K562 (cell line): ENCODE measurements around the gene NLRC3. TPM values are rescaled to one million over a fixed set of nuclear protein-coding genes. Genes with fewer than 3 reads are reported as not detected.

Experiments
- ATAC-seq: fragments of 200-7000 bp; cut with Tn5 transposase; 3 replicates; pipeline ENCODE4 v1.9.1; 2020; ENCODE audit warnings: moderate library complexity
- BruUV-seq: library from RNA; stranded (reverse); fragments of 400-500 nt; replicated peaks from 2 replicates; lab custom pipeline; 2021; lab: Mats Ljungman, UMichigan
- CTCF ChIA-PET: fragments of 300-600 bp; formaldehyde crosslinking; extraction: SDS; loops from one replicate; lab custom pipeline; 2021; ENCODE audit warnings: low intra/inter-chr PET ratio; lab: Yijun Ruan, JAX
- POLR2A ChIA-PET: fragments of 300-600, 350-650 bp; sonication (Branson Sonifier 250); formaldehyde crosslinking; extraction: SDS; loops from one replicate; lab custom pipeline; 2021; ENCODE audit warnings: antibody characterized with exemption, inconsistent platforms; lab: Yijun Ruan, JAX
- DNase-seq, 4 experiments: peaks; one replicate each; pipeline versions ENCODE4 v3.0.0 to v3.0.0-alpha.2; 2011 to 2018; ENCODE audit warnings: low spot score in 3 of 4, mixed read lengths in 3 of 4; ENCODE audit errors: extremely low read depth in 1 of 4
- FAIRE-seq: peaks from 2 replicates; lab custom pipeline; 2011; peaks lifted over from hg19 to GRCh38; lab: Jason Lieb, UNC
- H2AFZ ChIP-seq: 2 replicates; pipeline ENCODE4 v1.6.0; 2011; ENCODE audit warnings: low read depth, low read length, control low read depth, inconsistent platforms
- H3K27ac ChIP-seq: fragments of 200-600 bp; 3 replicates; pipeline ENCODE4 v1.8.0; 2011; ENCODE audit warnings: low read depth, mild to moderate bottlenecking, control low read depth, inconsistent platforms, low read length, moderate library complexity, mixed read lengths; ENCODE audit errors: extremely low read depth
- H3K27me3 ChIP-seq, 2 experiments: fragments of 300-600 bp in 1 of 2; 2 replicates in 1 of 2; 3 replicates in 1 of 2; pipeline versions ENCODE4 v1.6.0 to v1.8.0; 2011; ENCODE audit warnings: inconsistent platforms in 2 of 2, low read length in 2 of 2, mild to moderate bottlenecking in 1 of 2, mixed read lengths in 1 of 2, moderate library complexity in 1 of 2; ENCODE audit not compliant: control insufficient read depth in 2 of 2, insufficient read depth in 2 of 2
- H3K36me3 ChIP-seq: fragments of 300-600 bp; 3 replicates; pipeline ENCODE4 v1.8.0; 2011; ENCODE audit warnings: mild to moderate bottlenecking, low read length, inconsistent platforms; ENCODE audit not compliant: control insufficient read depth, insufficient read depth
- H3K4me1 ChIP-seq, 2 experiments: fragments of 200-600 bp in 1 of 2; replicated peaks in 1 of 2; 2 replicates in 1 of 2; 3 replicates in 1 of 2; pipeline versions ENCODE4 v1.5.1 to v1.8.0; 2011; ENCODE audit warnings: inconsistent platforms in 2 of 2, low read length in 2 of 2, mild to moderate bottlenecking in 1 of 2, mixed read lengths in 1 of 2, moderate library complexity in 1 of 2; ENCODE audit not compliant: control insufficient read depth in 2 of 2, insufficient read depth in 2 of 2
- H3K4me2 ChIP-seq: 2 replicates; pipeline ENCODE4 v1.6.1; 2011; ENCODE audit warnings: low read length, control low read depth, inconsistent platforms, mixed read lengths; ENCODE audit not compliant: insufficient read depth
- H3K4me3 ChIP-seq: fragments of 200-600 bp; sonication (generic), shearing (Covaris generic); 2 replicates; pipeline ENCODE4 v1.5.1; 2016; ENCODE audit warnings: control low read depth, inconsistent platforms
- H3K79me2 ChIP-seq: fragments of 200-600 bp; 3 replicates; pipeline ENCODE4 v1.8.0; 2011; ENCODE audit warnings: low read length, inconsistent platforms; ENCODE audit not compliant: control insufficient read depth, insufficient read depth
- H3K9ac ChIP-seq, 2 experiments: 2 replicates each; pipeline versions ENCODE4 v1.6.0 to v1.6.1; 2011; ENCODE audit warnings: low read depth in 2 of 2, low read length in 2 of 2, control low read depth in 1 of 2, inconsistent platforms in 1 of 2, mild to moderate bottlenecking in 1 of 2, mixed read lengths in 1 of 2; ENCODE audit not compliant: insufficient read depth in 1 of 2
- H3K9me1 ChIP-seq: one replicate; pipeline ENCODE4 v1.6.0; 2011; ENCODE audit warnings: inconsistent platforms, mild to moderate bottlenecking, low read length, moderate library complexity; ENCODE audit not compliant: control insufficient read depth, insufficient read depth
- H3K9me3 ChIP-seq: replicated peaks from 2 replicates; pipeline ENCODE4 v1.5.1; 2011; ENCODE audit warnings: low read depth, low read length, inconsistent platforms; ENCODE audit not compliant: control insufficient read depth, insufficient read depth
- H4K20me1 ChIP-seq: replicated peaks from 2 replicates; pipeline ENCODE4 v1.6.1; 2011; ENCODE audit warnings: low read length, inconsistent platforms, mixed read lengths; ENCODE audit not compliant: control insufficient read depth, insufficient read depth
- ARID1B ChIP-seq: fragments of 450-650 bp; IDR thresholded peaks from 2 replicates; pipeline ENCODE4 v1.6.1; 2016; ENCODE audit warnings: antibody characterized with exemption, mild to moderate bottlenecking, inconsistent platforms
- MAFG ChIP-seq: fragments of 450-650 bp; conservative IDR thresholded peaks from 2 replicates; pipeline ENCODE4 v1.6.1; 2016; ENCODE audit warnings: missing genetic modification characterization, missing compliant biosample characterization
- NELFE ChIP-seq: IDR thresholded peaks from 2 replicates; pipeline ENCODE4 v1.6.1; 2011; ENCODE audit warnings: mild to moderate bottlenecking; ENCODE audit not compliant: insufficient read depth, insufficient read length
- RBM17 ChIP-seq: fragments of 200-400 bp; formaldehyde crosslinking; IDR thresholded peaks from 2 replicates; pipeline ENCODE4 v1.6.1; 2017; ENCODE audit warnings: low read depth, mild to moderate bottlenecking, low read length, borderline replicate concordance
- SMAD3 ChIP-seq: fragments of 450-650 bp; formaldehyde crosslinking; conservative IDR thresholded peaks from 2 replicates; pipeline ENCODE4 v1.4.0; 2020; ENCODE audit warnings: mild to moderate bottlenecking
- ZBED1 ChIP-seq: IDR thresholded peaks from 2 replicates; pipeline ENCODE4 v1.6.1; 2014
- ZFP1 ChIP-seq: fragments of 450-650 bp; formaldehyde crosslinking; IDR thresholded peaks from 2 replicates; pipeline ENCODE4 v1.4.0; 2020; ENCODE audit warnings: mild to moderate bottlenecking, mixed read lengths
- ZFP30 ChIP-seq: fragments of 250-450 bp; sonication (Bioruptor Pico); IDR thresholded peaks from 2 replicates; pipeline ENCODE4 v1.8.0; 2022; ENCODE audit warnings: moderate library complexity, mild to moderate bottlenecking, inconsistent platforms, borderline replicate concordance
- ZNF197 ChIP-seq: fragments of 200-800 bp; sonication (Bioruptor generic); IDR thresholded peaks from 2 replicates; pipeline ENCODE4 v1.6.1; 2016; ENCODE audit warnings: low read depth, missing genetic modification characterization, missing compliant biosample characterization
- WGBS: fragments of 100-300 bp; shearing (Covaris generic); methylation state at CpG from one replicate; pipeline ENCODE4 v1.1.6; 2016; ENCODE audit warnings: low coverage, mixed read lengths; ENCODE audit not compliant: insufficient coverage; ENCODE audit errors: missing lambda C conversion rate; 5-methylcytosine and 5-hydroxymethylcytosine counted together
- in situ Hi-C: fragments of 300-500 bp; cut with MboI; formaldehyde crosslinking; loops from 4 replicates; pipeline ENCODE4 v1.15.0; 2018; ENCODE audit warnings: inconsistent platforms, mixed read lengths
- intact Hi-C: fragments of 100-400 bp; cut with micrococcal nuclease; formaldehyde crosslinking; loops from 2 replicates; pipeline ENCODE4 v1.14.2; 2022
- polyA plus RNA-seq, 8 experiments: library from polyadenylated mRNA; depleted of rRNA in 4 of 8; stranded (reverse) in 5 of 8; unstranded in 3 of 8; fragments of >200 nt; fragmentation: Nextera tagmentation in 2 of 8; fragmentation: Illumina TruSeq in 1 of 8; extraction: Ambion mirVana in 2 of 8; extraction: Trizol in 1 of 8; gene quantifications; 2 replicates each; pipeline versions ENCODE4 v1.2.1 to v1.2.3, GENCODE V29; 2011 to 2014; ENCODE audit warnings: inconsistent platforms in 1 of 8, missing spikeins in 1 of 8
- total RNA-seq, 7 experiments: library from RNA; depleted of rRNA in 6 of 7; stranded (reverse); fragments of >200 nt in 6 of 7; fragmentation: Illumina TruSeq in 2 of 7; extraction: Trizol in 2 of 7; gene quantifications; 2 replicates each; pipeline versions ENCODE4 v1.2.1 to v1.2.3, GENCODE V29; 2011 to 2021; ENCODE audit warnings: low replicate concordance in 1 of 7
- TF ChIP-seq, protein P1 (sequence below): sonication (generic); formaldehyde crosslinking; IDR thresholded peaks from 2 replicates; pipeline ENCODE4 v1.8.1; 2023; ENCODE audit warnings: mild to moderate bottlenecking, missing genetic modification reagents
- TF ChIP-seq, protein P2 (sequence below): fragments of 450-650 bp; IDR thresholded peaks from 2 replicates; pipeline ENCODE4 v1.6.1; 2016; ENCODE audit warnings: mild to moderate bottlenecking
- TF ChIP-seq, protein P3 (sequence below): fragments of 250-450 bp; sonication (Bioruptor Pico); IDR thresholded peaks from 2 replicates; pipeline ENCODE4 v1.4.0; 2020; ENCODE audit warnings: borderline replicate concordance
- TF ChIP-seq, protein P4 (sequence below), 2 experiments: IDR thresholded peaks; 2 replicates each; pipeline ENCODE4 v1.6.1; 2011; ENCODE audit warnings: borderline replicate concordance in 1 of 2, control low read depth in 1 of 2, low read depth in 1 of 2, low read length in 1 of 2, mild to moderate bottlenecking in 1 of 2, mixed read lengths in 1 of 2, moderate library complexity in 1 of 2; ENCODE audit not compliant: insufficient read depth in 1 of 2, insufficient read length in 1 of 2, poor library complexity in 1 of 2, severe bottlenecking in 1 of 2; ENCODE audit errors: extremely low read depth in 1 of 2

Gene NLRC3
- total and polyA plus RNA-seq, 9 of the 15 experiments (the other 6 are each of a cell fraction or from before 2014, with no cell fraction given), result 0.03 to 0.13 (median 0.03) TPM; not detected in 4

DNA sequence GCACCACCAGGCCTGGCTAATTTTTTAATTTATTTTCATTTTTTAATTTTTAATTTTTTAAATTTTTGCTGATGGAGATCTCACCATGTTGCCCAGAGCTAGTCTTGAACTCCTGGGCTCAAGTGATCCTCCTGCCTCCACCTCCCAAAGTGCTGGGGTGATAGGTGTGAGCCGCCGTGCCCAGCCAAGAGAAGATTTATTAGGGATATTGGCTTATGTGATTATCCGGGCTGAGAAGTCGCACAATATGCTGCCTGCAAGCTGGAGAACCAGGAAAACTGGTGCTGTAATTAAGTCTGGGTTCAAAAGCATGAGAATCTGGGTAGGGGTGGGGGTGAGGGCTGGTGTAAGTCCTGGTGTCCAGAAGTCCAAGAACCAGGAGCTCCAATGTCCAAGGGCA lies 79.4 kb downstream of the NLRC3 start (continued):
- TF ChIP-seq SMAD3 (CRISPR knock-in tag), result no peak

DNA sequence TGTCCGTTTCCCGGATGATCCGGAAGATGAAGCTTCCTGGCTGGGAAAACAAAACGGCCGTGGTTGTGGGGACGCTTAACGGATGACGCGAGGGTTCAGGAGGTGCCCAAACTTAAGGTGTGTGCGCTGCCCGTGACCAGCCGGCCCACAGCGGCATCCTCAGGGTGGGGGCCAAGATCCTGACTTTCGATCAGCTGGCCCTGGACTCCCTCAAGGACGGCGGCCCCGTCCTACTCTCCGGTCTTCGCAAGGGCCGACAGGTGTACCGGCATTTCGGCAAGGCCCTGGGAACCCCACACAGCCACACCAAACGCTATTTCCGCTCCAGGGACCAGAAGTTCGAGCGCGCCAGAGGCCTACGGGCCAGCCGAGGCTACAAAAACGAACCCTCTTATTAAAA lies 80.8 kb downstream of the NLRC3 start:
- Histone ChIP-seq H3K27me3 (no peaks in the 10 kb centered on the region), H3K27ac (no peak overlapping the region), H3K4me2 (no peak overlapping the region), H3K9me3 (peaks cover 3% of the 10 kb centered on the region; the same call in 1 of the 2 replicates), H3K4me1 (peaks cover 0 to 32% of the 10 kb centered on the region in 2 experiments; a peak in 2 of 5 replicates), H3K4me3 (no peak overlapping the region), H3K36me3 (no peaks in the 10 kb centered on the region), H3K9ac (no peak overlapping the region), H3K79me2 (no peaks in the 10 kb centered on the region), H4K20me1 (no peaks in the 10 kb centered on the region), H3K9me1 (no peaks in the 10 kb centered on the region), H2AFZ (no peak overlapping the region)
- DNase-seq, result no peak
- no peak for FAIRE-seq
- POLR2A ChIA-PET, result interaction anchor here (0.5 to 0.6 kb wide), 2 partner anchors 8 to 465 kb away, joined by 3 read pairs; no protein-coding TSS in a partner anchor
- CTCF ChIA-PET, result no interaction called here
- WGBS, result 81% methylated on average over 20 of the region's 30 CpGs
- ATAC-seq, result no peak
- intact Hi-C loops, result loop anchor here (10.0 kb wide), 1 partner anchor 132 kb away; no protein-coding TSS in a partner anchor
- in situ Hi-C loops, result no loop called here
- BruUV-seq, result no TSS peak
- TF ChIP-seq MAFG (tag), result no peak
- TF ChIP-seq ZFP1, result no peak
- TF ChIP-seq, protein P1, sequence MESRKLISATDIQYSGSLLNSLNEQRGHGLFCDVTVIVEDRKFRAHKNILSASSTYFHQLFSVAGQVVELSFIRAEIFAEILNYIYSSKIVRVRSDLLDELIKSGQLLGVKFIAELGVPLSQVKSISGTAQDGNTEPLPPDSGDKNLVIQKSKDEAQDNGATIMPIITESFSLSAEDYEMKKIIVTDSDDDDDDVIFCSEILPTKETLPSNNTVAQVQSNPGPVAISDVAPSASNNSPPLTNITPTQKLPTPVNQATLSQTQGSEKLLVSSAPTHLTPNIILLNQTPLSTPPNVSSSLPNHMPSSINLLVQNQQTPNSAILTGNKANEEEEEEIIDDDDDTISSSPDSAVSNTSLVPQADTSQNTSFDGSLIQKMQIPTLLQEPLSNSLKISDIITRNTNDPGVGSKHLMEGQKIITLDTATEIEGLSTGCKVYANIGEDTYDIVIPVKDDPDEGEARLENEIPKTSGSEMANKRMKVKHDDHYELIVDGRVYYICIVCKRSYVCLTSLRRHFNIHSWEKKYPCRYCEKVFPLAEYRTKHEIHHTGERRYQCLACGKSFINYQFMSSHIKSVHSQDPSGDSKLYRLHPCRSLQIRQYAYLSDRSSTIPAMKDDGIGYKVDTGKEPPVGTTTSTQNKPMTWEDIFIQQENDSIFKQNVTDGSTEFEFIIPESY (CRISPR knock-in tag), result no peak
- TF ChIP-seq, protein P2, sequence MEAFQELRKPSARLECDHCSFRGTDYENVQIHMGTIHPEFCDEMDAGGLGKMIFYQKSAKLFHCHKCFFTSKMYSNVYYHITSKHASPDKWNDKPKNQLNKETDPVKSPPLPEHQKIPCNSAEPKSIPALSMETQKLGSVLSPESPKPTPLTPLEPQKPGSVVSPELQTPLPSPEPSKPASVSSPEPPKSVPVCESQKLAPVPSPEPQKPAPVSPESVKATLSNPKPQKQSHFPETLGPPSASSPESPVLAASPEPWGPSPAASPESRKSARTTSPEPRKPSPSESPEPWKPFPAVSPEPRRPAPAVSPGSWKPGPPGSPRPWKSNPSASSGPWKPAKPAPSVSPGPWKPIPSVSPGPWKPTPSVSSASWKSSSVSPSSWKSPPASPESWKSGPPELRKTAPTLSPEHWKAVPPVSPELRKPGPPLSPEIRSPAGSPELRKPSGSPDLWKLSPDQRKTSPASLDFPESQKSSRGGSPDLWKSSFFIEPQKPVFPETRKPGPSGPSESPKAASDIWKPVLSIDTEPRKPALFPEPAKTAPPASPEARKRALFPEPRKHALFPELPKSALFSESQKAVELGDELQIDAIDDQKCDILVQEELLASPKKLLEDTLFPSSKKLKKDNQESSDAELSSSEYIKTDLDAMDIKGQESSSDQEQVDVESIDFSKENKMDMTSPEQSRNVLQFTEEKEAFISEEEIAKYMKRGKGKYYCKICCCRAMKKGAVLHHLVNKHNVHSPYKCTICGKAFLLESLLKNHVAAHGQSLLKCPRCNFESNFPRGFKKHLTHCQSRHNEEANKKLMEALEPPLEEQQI, result no peak
- TF ChIP-seq RBM17, result no peak
- TF ChIP-seq, protein P3, sequence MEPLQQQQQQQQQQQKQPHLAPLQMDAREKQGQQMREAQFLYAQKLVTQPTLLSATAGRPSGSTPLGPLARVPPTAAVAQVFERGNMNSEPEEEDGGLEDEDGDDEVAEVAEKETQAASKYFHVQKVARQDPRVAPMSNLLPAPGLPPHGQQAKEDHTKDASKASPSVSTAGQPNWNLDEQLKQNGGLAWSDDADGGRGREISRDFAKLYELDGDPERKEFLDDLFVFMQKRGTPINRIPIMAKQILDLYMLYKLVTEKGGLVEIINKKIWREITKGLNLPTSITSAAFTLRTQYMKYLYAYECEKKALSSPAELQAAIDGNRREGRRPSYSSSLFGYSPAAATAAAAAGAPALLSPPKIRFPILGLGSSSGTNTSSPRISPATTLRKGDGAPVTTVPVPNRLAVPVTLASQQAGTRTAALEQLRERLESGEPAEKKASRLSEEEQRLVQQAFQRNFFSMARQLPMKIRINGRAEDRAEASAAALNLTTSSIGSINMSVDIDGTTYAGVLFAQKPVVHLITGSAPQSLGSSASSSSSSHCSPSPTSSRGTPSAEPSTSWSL, result no peak
- TF ChIP-seq, protein P4, sequence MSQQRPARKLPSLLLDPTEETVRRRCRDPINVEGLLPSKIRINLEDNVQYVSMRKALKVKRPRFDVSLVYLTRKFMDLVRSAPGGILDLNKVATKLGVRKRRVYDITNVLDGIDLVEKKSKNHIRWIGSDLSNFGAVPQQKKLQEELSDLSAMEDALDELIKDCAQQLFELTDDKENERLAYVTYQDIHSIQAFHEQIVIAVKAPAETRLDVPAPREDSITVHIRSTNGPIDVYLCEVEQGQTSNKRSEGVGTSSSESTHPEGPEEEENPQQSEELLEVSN (IDR thresholded peaks at IDR 0.05; ENCODE audit: borderline replicate concordance in 1 of 2, extremely low read depth in 1 of 2, insufficient read depth in 1 of 2, insufficient read length in 1 of 2, low read depth in 1 of 2, low read length in 1 of 2, poor library complexity in 1 of 2, severe bottlenecking in 1 of 2), result no peak
- no peak for TF ChIP-seq ZNF197 (CRISPR knock-in tag)
- no peak for TF ChIP-seq ZFP30 (CRISPR knock-in tag)
- no peak for TF ChIP-seq NELFE
- no peak for TF ChIP-seq ARID1B
- TF ChIP-seq ZBED1, result no peak
